ENCODE data around the gene BIRC7.

GRCh38 chr20:63272105-63273058 is 36.7 kb downstream of the BIRC7 start, which contains the start of gene ARFGAP1:
- TF ChIP-seq SIN3A (IDR thresholded peaks at IDR 0.05; ENCODE audit: low read depth) (no peak), YY1 (IDR thresholded peaks at IDR 0.05; ENCODE audit: extremely low read depth, insufficient replicate concordance, low read depth, low read length) (peak; percentile 44), EZH2phosphoT487 (IDR thresholded peaks at IDR 0.05; ENCODE audit: borderline replicate concordance) (no peak), POLR2A (IDR thresholded peaks at IDR 0.05; ENCODE audit: borderline replicate concordance, extremely low read depth, insufficient read depth, insufficient read length) (peak; percentile 38)
- TF ChIP-seq, protein P1, sequence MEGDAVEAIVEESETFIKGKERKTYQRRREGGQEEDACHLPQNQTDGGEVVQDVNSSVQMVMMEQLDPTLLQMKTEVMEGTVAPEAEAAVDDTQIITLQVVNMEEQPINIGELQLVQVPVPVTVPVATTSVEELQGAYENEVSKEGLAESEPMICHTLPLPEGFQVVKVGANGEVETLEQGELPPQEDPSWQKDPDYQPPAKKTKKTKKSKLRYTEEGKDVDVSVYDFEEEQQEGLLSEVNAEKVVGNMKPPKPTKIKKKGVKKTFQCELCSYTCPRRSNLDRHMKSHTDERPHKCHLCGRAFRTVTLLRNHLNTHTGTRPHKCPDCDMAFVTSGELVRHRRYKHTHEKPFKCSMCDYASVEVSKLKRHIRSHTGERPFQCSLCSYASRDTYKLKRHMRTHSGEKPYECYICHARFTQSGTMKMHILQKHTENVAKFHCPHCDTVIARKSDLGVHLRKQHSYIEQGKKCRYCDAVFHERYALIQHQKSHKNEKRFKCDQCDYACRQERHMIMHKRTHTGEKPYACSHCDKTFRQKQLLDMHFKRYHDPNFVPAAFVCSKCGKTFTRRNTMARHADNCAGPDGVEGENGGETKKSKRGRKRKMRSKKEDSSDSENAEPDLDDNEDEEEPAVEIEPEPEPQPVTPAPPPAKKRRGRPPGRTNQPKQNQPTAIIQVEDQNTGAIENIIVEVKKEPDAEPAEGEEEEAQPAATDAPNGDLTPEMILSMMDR (IDR thresholded peaks at IDR 0.05 in 2 of 3, conservative IDR thresholded peaks at IDR 0.05 in 1 of 3; ENCODE audit: borderline replicate concordance in 1 of 3, insufficient read depth in 1 of 3, low read depth in 2 of 3, low read length in 2 of 3) = no peak
- TF ChIP-seq, protein P2, sequence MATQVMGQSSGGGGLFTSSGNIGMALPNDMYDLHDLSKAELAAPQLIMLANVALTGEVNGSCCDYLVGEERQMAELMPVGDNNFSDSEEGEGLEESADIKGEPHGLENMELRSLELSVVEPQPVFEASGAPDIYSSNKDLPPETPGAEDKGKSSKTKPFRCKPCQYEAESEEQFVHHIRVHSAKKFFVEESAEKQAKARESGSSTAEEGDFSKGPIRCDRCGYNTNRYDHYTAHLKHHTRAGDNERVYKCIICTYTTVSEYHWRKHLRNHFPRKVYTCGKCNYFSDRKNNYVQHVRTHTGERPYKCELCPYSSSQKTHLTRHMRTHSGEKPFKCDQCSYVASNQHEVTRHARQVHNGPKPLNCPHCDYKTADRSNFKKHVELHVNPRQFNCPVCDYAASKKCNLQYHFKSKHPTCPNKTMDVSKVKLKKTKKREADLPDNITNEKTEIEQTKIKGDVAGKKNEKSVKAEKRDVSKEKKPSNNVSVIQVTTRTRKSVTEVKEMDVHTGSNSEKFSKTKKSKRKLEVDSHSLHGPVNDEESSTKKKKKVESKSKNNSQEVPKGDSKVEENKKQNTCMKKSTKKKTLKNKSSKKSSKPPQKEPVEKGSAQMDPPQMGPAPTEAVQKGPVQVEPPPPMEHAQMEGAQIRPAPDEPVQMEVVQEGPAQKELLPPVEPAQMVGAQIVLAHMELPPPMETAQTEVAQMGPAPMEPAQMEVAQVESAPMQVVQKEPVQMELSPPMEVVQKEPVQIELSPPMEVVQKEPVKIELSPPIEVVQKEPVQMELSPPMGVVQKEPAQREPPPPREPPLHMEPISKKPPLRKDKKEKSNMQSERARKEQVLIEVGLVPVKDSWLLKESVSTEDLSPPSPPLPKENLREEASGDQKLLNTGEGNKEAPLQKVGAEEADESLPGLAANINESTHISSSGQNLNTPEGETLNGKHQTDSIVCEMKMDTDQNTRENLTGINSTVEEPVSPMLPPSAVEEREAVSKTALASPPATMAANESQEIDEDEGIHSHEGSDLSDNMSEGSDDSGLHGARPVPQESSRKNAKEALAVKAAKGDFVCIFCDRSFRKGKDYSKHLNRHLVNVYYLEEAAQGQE (IDR thresholded peaks at IDR 0.05; ENCODE audit: low read depth) = no peak
